OCI-LY7 (cell line): ENCODE results near the gene RIPOR1. TPM values are rescaled to one million over a fixed set of nuclear protein-coding genes. Genes with fewer than 3 reads are reported as not detected.

Source experiments
- BruUV-seq: library from RNA; stranded (reverse); fragments of 400-500 nt; replicated peaks from 2 replicates; lab custom pipeline; 2021; lab: Mats Ljungman, UMichigan
- CTCF ChIA-PET: fragments of 300-600 bp; sonication (Branson Sonifier 250); formaldehyde crosslinking; loops from one replicate; lab custom pipeline; 2022; ENCODE audit warnings: antibody characterized with exemption; ENCODE audit not compliant: unreplicated experiment; lab: Charles Lee
- POLR2A ChIA-PET: fragments of 300-600 bp; sonication (Branson Sonifier 250); formaldehyde crosslinking; loops from one replicate; lab custom pipeline; 2022; ENCODE audit warnings: antibody characterized with exemption; lab: Charles Lee
- DNase-seq: peaks from one replicate; pipeline ENCODE4 v3.0.0-alpha.2; 2015; ENCODE audit warnings: low spot score
- H2AFZ ChIP-seq: fragments of 200-600 bp; sonication (generic), shearing (Covaris generic); 2 replicates; pipeline ENCODE4 v1.6.1; 2014; ENCODE audit warnings: mild to moderate bottlenecking, antibody characterized with exemption, low read length, moderate library complexity
- H3K27ac ChIP-seq: fragments of 200-600 bp; sonication (generic); 2 replicates; pipeline ENCODE4 v1.5.1; 2014; ENCODE audit warnings: mixed run types, low read depth, mild to moderate bottlenecking, moderate library complexity, low read length, inconsistent platforms; ENCODE audit not compliant: poor library complexity, severe bottlenecking
- H3K36me3 ChIP-seq: fragments of 200-600 bp; sonication (generic); 2 replicates; pipeline ENCODE4 v1.6.1; 2014; ENCODE audit warnings: mild to moderate bottlenecking, antibody characterized with exemption, low read length, moderate library complexity, mixed read lengths; ENCODE audit not compliant: insufficient read depth
- H3K4me1 ChIP-seq: fragments of 200-600 bp; sonication (generic); 2 replicates; pipeline ENCODE4 v1.5.1; 2014; ENCODE audit warnings: mild to moderate bottlenecking, low read length; ENCODE audit not compliant: insufficient read depth, poor library complexity, severe bottlenecking
- H3K4me2 ChIP-seq: fragments of 200-600 bp; sonication (generic); 2 replicates; pipeline ENCODE4 v1.6.1; 2014; ENCODE audit warnings: mild to moderate bottlenecking, low read length
- H3K4me3 ChIP-seq: fragments of 200-600 bp; sonication (generic); 2 replicates; pipeline ENCODE4 v1.5.1; 2014; ENCODE audit warnings: mild to moderate bottlenecking, low read depth, low read length; ENCODE audit not compliant: poor library complexity, severe bottlenecking
- H3K79me2 ChIP-seq: fragments of 200-600 bp; sonication (generic); 2 replicates; pipeline ENCODE4 v1.6.1; 2016; ENCODE audit warnings: low read depth, mild to moderate bottlenecking, low read length, moderate library complexity, mixed read lengths; ENCODE audit not compliant: insufficient read depth
- H3K9me2 ChIP-seq: fragments of 200-600 bp; sonication (generic); 2 replicates; pipeline ENCODE4 v1.6.1; 2016; ENCODE audit warnings: mild to moderate bottlenecking, low read length, mixed read lengths; ENCODE audit not compliant: insufficient read depth
- H3K9me3 ChIP-seq: fragments of 200-600 bp; sonication (generic); 2 replicates; pipeline ENCODE4 v1.6.1; 2014; ENCODE audit warnings: mild to moderate bottlenecking, mixed run types, low read length, mixed read lengths
- H4K20me1 ChIP-seq: fragments of 200-600 bp; sonication (generic); 2 replicates; pipeline ENCODE4 v1.6.1; 2014; ENCODE audit warnings: mild to moderate bottlenecking, antibody characterized with exemption, low read length, moderate library complexity, mixed read lengths; ENCODE audit not compliant: insufficient read depth
- EZH2phosphoT487 ChIP-seq: fragments of 200-600 bp; sonication (generic); IDR thresholded peaks from 2 replicates; pipeline ENCODE4 v1.6.1; 2018; ENCODE audit warnings: low read depth, borderline replicate concordance, mild to moderate bottlenecking, mixed run types, antibody characterized with exemption, low read length, moderate library complexity, mixed read lengths
- intact Hi-C: fragments of 100-400 bp; cut with micrococcal nuclease; formaldehyde crosslinking; loops from one replicate; pipeline ENCODE4 v1.10.0; 2022; ENCODE audit not compliant: unreplicated experiment
- total RNA-seq, 2 experiments: library from RNA; depleted of rRNA in 1 of 2; stranded (reverse); fragments of >200 nt in 1 of 2; shearing (Covaris generic) in 1 of 2; gene quantifications; 2 replicates each; pipeline ENCODE4 v1.2.3, GENCODE V29; 2014 to 2022
- TF ChIP-seq, protein P1 (sequence below): fragments of 200-600 bp; sonication (generic); conservative IDR thresholded peaks from 2 replicates; pipeline ENCODE4 v1.5.1; 2014; ENCODE audit warnings: mild to moderate bottlenecking, antibody characterized with exemption, low read length, moderate library complexity, mixed read lengths

RIPOR1 gene
- total RNA-seq, 2 experiments from 2014 or later, result 9.7 to 40.2 TPM

DNA sequence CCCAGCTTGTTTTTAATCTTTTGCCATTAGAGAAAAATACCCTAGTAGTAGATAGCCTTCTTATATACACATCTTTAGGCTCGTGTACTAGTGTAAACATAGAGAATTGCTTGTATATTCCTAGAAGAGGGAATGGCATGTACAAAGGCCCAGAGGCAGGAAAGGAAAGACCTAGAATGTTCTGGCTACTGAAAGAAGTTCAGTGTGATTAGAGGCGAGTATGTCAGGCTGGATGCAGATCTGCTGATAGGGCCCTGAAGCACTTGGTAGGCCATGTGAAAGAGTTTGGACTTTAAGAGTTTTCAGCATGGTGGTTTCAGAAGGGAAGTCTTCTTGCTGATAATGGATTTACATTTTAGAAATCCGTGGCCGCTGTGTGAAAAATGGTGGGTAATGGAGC lies 51.1 kb downstream of the RIPOR1 start:
- CTCF ChIA-PET, result no interaction called here
- Histone ChIP-seq H3K27ac (no peak overlapping the region), H3K4me3 (no peak overlapping the region), H3K4me1 (no peaks in the 10 kb centered on the region), H2AFZ (no peak overlapping the region), H4K20me1 (no peaks in the 10 kb centered on the region), H3K4me2 (no peak overlapping the region), H3K9me3 (no peaks in the 10 kb centered on the region), H3K36me3 (peaks cover 87% of the 10 kb centered on the region), H3K79me2 (peaks cover 94% of the 10 kb centered on the region), H3K9me2 (no peaks in the 10 kb centered on the region)
- no peak for TF ChIP-seq EZH2phosphoT487
- TF ChIP-seq, protein P1, sequence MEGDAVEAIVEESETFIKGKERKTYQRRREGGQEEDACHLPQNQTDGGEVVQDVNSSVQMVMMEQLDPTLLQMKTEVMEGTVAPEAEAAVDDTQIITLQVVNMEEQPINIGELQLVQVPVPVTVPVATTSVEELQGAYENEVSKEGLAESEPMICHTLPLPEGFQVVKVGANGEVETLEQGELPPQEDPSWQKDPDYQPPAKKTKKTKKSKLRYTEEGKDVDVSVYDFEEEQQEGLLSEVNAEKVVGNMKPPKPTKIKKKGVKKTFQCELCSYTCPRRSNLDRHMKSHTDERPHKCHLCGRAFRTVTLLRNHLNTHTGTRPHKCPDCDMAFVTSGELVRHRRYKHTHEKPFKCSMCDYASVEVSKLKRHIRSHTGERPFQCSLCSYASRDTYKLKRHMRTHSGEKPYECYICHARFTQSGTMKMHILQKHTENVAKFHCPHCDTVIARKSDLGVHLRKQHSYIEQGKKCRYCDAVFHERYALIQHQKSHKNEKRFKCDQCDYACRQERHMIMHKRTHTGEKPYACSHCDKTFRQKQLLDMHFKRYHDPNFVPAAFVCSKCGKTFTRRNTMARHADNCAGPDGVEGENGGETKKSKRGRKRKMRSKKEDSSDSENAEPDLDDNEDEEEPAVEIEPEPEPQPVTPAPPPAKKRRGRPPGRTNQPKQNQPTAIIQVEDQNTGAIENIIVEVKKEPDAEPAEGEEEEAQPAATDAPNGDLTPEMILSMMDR, result no peak
- POLR2A ChIA-PET, result interaction anchor here (0.6 to 1.6 kb wide), 3 partner anchors 8 to 46 kb away, joined by 3 to 4 read pairs (median 4); no protein-coding TSS in a partner anchor
- intact Hi-C loops, result no loop called here
- no TSS peak for BruUV-seq
- no peak for DNase-seq

DNA sequence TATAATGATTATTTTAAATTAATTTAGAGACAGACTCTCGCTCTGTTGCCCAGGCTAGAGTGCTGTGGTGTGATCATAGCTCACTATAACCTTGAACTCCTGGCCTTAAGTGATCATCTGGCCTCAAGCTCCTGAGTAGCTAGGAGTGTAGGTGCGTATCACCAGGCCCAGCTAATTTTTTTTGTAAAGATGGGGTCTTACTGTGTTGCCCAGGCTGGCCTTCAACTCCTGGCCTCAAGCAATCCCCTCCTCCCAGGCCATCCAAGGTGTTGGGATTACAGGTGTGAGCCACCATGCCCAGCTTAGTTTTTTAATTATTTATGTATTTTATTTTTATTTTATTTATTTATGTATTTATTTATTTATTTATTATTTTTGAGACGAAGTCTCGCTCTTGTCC lies 51.6 kb downstream of the RIPOR1 start:
- intact Hi-C loops, result no loop called here
- ChIA-PET CTCF (no interaction called here), POLR2A (interaction anchor here (0.6 to 1.6 kb wide), 2 partner anchors 11 to 46 kb away, joined by 4 read pairs; no protein-coding TSS in a partner anchor)
- Histone ChIP-seq H3K79me2 (peaks cover 94% of the 10 kb centered on the region), H3K9me3 (no peaks in the 10 kb centered on the region), H3K4me1 (no peaks in the 10 kb centered on the region), H3K27ac (no peak overlapping the region), H3K9me2 (no peaks in the 10 kb centered on the region), H3K4me2 (no peak overlapping the region), H3K4me3 (no peak overlapping the region), H3K36me3 (peaks cover 87% of the 10 kb centered on the region), H2AFZ (no peak overlapping the region), H4K20me1 (no peaks in the 10 kb centered on the region)
- no peak for DNase-seq
- no TSS peak for BruUV-seq
- no peak for TF ChIP-seq EZH2phosphoT487
- TF ChIP-seq, protein P1, result no peak

DNA sequence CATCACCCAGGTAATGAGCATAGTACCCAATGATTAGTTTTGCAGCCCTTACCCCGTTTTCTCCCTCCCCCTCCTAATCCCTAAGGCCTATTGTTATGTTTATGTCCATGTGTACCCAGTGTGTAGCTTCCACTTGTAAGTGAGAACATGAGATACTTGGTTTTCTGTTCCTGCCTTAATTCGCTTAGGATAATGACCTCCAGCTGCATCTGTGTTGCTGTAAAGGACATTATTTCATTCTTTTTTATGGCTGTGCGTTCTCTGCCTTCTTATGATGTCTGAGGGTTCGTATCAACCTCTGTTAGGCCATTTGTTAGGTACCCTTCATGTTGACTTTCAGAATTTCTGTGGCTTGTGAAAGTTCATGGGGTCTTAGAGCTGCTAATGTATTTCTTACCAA lies 64.7 kb downstream of the RIPOR1 start:
- DNase-seq, result no peak
- Histone ChIP-seq H3K27ac (no peak overlapping the region), H3K9me2 (no peaks in the 10 kb centered on the region), H4K20me1 (no peaks in the 10 kb centered on the region; the same call in 1 of the 2 replicates), H2AFZ (no peak overlapping the region), H3K4me3 (no peak overlapping the region), H3K9me3 (no peaks in the 10 kb centered on the region), H3K79me2 (peaks cover 75% of the 10 kb centered on the region), H3K4me2 (no peak overlapping the region), H3K4me1 (peaks cover 4% of the 10 kb centered on the region), H3K36me3 (peaks cover 63% of the 10 kb centered on the region)
- no TSS peak for BruUV-seq
- POLR2A ChIA-PET, result interaction anchor here (0.6 to 1.2 kb wide), 3 partner anchors 9 to 797 kb away, joined by 3 to 4 read pairs (median 3); no protein-coding TSS in a partner anchor
- no peak for TF ChIP-seq EZH2phosphoT487
- CTCF ChIA-PET, result interaction anchor here (0.8 kb wide), 1 partner anchor 46 kb away, joined by 4 read pairs; no protein-coding TSS in a partner anchor
- intact Hi-C loops, result no loop called here
